HG02571 (cell line): ENCODE data around the gene SLC22A2.
"Not testable (repeated sequence)": the region's sequence is repeated elsewhere in the genome, so short reads cannot be mapped to it uniquely, and the experiment has no call there.

Experiments
- ATAC-seq: cut with Tn5 transposase; IDR thresholded peaks from one replicate; pipeline ENCODE4 v1.9.1; 2021; ENCODE audit warnings: mild to moderate bottlenecking, moderate library complexity; ENCODE audit not compliant: unreplicated experiment

The SLC22A2 gene

GRCh38 chr6:160252073-160252813 is 6.4 kb downstream of the SLC22A2 start:
- no peak for ATAC-seq

GRCh38 chr6:160249671-160250070 is 8.9 kb downstream of the SLC22A2 start:
- no peak for ATAC-seq

- no peak for ATAC-seq
Measured at GRCh38 chr6:160248538-160248937, 10.1 kb downstream of the SLC22A2 start.

- ATAC-seq: no peak
Measured at GRCh38 chr6:160247457-160247883, 11.2 kb downstream of the SLC22A2 start.

GRCh38 chr6:160240691-160241084 is 17.9 kb downstream of the SLC22A2 start:
- ATAC-seq: no peak

- no peak for ATAC-seq
Measured at GRCh38 chr6:160239929-160240690, 18.5 kb downstream of the SLC22A2 start.

- ATAC-seq: no peak
Measured at GRCh38 chr6:160238761-160239751, 19.6 kb downstream of the SLC22A2 start.

GRCh38 chr6:160238278-160238711 is 20.3 kb downstream of the SLC22A2 start:
- no peak for ATAC-seq

- ATAC-seq: not testable (repeated sequence)
Measured at GRCh38 chr6:160237597-160238275, 20.9 kb downstream of the SLC22A2 start.

- ATAC-seq: not testable (repeated sequence)
Measured at GRCh38 chr6:160236235-160236872, 22.3 kb downstream of the SLC22A2 start.

- ATAC-seq: not testable (repeated sequence)
Measured at GRCh38 chr6:160233950-160234640, 24.5 kb downstream of the SLC22A2 start.

- ATAC-seq: no peak
Measured at GRCh38 chr6:160227769-160228161, 30.9 kb downstream of the SLC22A2 start.

- no peak for ATAC-seq
Measured at GRCh38 chr6:160227038-160227768, 31.4 kb downstream of the SLC22A2 start.

GRCh38 chr6:160226118-160226591 is 32.5 kb downstream of the SLC22A2 start:
- peak; percentile 79 for ATAC-seq

GRCh38 chr6:160224639-160225237 is 33.9 kb downstream of the SLC22A2 start:
- ATAC-seq: no peak

- ATAC-seq: no peak
Measured at GRCh38 chr6:160222491-160222890, 36.1 kb downstream of the SLC22A2 start.

- ATAC-seq: no peak
Measured at GRCh38 chr6:160221918-160222317, 36.7 kb downstream of the SLC22A2 start.

GRCh38 chr6:160221423-160221822 is 37.2 kb downstream of the SLC22A2 start:
- ATAC-seq: no peak
